ENCODE measurements around the gene ANO3.

The ANO3 gene

GRCh38 chr11:26483108-26483507 is 151.2 kb downstream of the ANO3 start:
- in situ Hi-C loops (cut with MboI; ENCODE audit: low sequenced_read_pairs): no loop called here

- in situ Hi-C loops (cut with MboI; ENCODE audit: low sequenced_read_pairs): no loop called here
Observed at GRCh38 chr11:26490546-26490945, 158.6 kb downstream of the ANO3 start.

GRCh38 chr11:26493616-26494015 is 161.7 kb downstream of the ANO3 start:
- in situ Hi-C loops (cut with MboI; ENCODE audit: low sequenced_read_pairs): no loop called here

GRCh38 chr11:26507229-26507628 is 175.3 kb downstream of the ANO3 start:
- in situ Hi-C loops (cut with MboI; ENCODE audit: low sequenced_read_pairs): no loop called here

- in situ Hi-C loops (cut with MboI; ENCODE audit: low sequenced_read_pairs): no loop called here
Observed at GRCh38 chr11:26510164-26510563, 178.2 kb downstream of the ANO3 start.

- in situ Hi-C loops (cut with MboI; ENCODE audit: low sequenced_read_pairs): no loop called here
Observed at GRCh38 chr11:26510756-26511155, 178.8 kb downstream of the ANO3 start.

- in situ Hi-C loops (cut with MboI; ENCODE audit: low sequenced_read_pairs): no loop called here
Observed at GRCh38 chr11:26512196-26512595, 180.3 kb downstream of the ANO3 start.

- in situ Hi-C loops (cut with MboI; ENCODE audit: low sequenced_read_pairs): no loop called here
Observed at GRCh38 chr11:26519469-26519868, 187.5 kb downstream of the ANO3 start.

GRCh38 chr11:26522912-26523610 is 191.1 kb downstream of the ANO3 start:
- in situ Hi-C loops (cut with MboI; ENCODE audit: low sequenced_read_pairs): no loop called here

- in situ Hi-C loops (cut with MboI; ENCODE audit: low sequenced_read_pairs): no loop called here
Observed at GRCh38 chr11:26527685-26528084, 195.8 kb downstream of the ANO3 start.

GRCh38 chr11:26537341-26537740 is 205.4 kb downstream of the ANO3 start:
- in situ Hi-C loops (cut with MboI; ENCODE audit: low sequenced_read_pairs): no loop called here

GRCh38 chr11:26539517-26539916 is 207.6 kb downstream of the ANO3 start:
- in situ Hi-C loops (cut with MboI; ENCODE audit: low sequenced_read_pairs): no loop called here

GRCh38 chr11:26541870-26542269 is 209.9 kb downstream of the ANO3 start:
- in situ Hi-C loops (cut with MboI; ENCODE audit: low sequenced_read_pairs): no loop called here

- in situ Hi-C loops (cut with MboI; ENCODE audit: low sequenced_read_pairs): no loop called here
Observed at GRCh38 chr11:26549176-26549575, 217.2 kb downstream of the ANO3 start.

GRCh38 chr11:26550022-26550421 is 218.1 kb downstream of the ANO3 start:
- in situ Hi-C loops (cut with MboI; ENCODE audit: low sequenced_read_pairs): no loop called here

- in situ Hi-C loops (cut with MboI; ENCODE audit: low sequenced_read_pairs): no loop called here
Observed at GRCh38 chr11:26551186-26551801, 219.4 kb downstream of the ANO3 start.

GRCh38 chr11:26553182-26553581 is 221.3 kb downstream of the ANO3 start:
- in situ Hi-C loops (cut with MboI; ENCODE audit: low sequenced_read_pairs): no loop called here

GRCh38 chr11:26554455-26554854 is 222.5 kb downstream of the ANO3 start:
- in situ Hi-C loops (cut with MboI; ENCODE audit: low sequenced_read_pairs): no loop called here

- in situ Hi-C loops (cut with MboI; ENCODE audit: low sequenced_read_pairs): no loop called here
Observed at GRCh38 chr11:26556582-26556981, 224.7 kb downstream of the ANO3 start.

GRCh38 chr11:26557666-26558065 is 225.7 kb downstream of the ANO3 start:
- in situ Hi-C loops (cut with MboI; ENCODE audit: low sequenced_read_pairs): no loop called here

GRCh38 chr11:26558190-26558589 is 226.3 kb downstream of the ANO3 start:
- in situ Hi-C loops (cut with MboI; ENCODE audit: low sequenced_read_pairs): no loop called here

- in situ Hi-C loops (cut with MboI; ENCODE audit: low sequenced_read_pairs): no loop called here
Observed at GRCh38 chr11:26569646-26570045, 237.7 kb downstream of the ANO3 start.
